HG02981 (cell line): ENCODE results near the gene PTGES3.
A peak's percentile ranks its signal among the peaks of the same experiment; 100 is the strongest.
"Not testable (repeated sequence)": the region's sequence is repeated elsewhere in the genome, so short reads cannot be mapped to it uniquely, and the experiment has no call there.

ENCODE experiments used
- ATAC-seq: cut with Tn5 transposase; IDR thresholded peaks from one replicate; pipeline ENCODE4 v1.9.1; 2021; ENCODE audit warnings: mild to moderate bottlenecking, moderate library complexity; ENCODE audit not compliant: unreplicated experiment

Gene PTGES3, protein sequence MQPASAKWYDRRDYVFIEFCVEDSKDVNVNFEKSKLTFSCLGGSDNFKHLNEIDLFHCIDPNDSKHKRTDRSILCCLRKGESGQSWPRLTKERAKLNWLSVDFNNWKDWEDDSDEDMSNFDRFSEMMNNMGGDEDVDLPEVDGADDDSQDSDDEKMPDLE

DNA sequence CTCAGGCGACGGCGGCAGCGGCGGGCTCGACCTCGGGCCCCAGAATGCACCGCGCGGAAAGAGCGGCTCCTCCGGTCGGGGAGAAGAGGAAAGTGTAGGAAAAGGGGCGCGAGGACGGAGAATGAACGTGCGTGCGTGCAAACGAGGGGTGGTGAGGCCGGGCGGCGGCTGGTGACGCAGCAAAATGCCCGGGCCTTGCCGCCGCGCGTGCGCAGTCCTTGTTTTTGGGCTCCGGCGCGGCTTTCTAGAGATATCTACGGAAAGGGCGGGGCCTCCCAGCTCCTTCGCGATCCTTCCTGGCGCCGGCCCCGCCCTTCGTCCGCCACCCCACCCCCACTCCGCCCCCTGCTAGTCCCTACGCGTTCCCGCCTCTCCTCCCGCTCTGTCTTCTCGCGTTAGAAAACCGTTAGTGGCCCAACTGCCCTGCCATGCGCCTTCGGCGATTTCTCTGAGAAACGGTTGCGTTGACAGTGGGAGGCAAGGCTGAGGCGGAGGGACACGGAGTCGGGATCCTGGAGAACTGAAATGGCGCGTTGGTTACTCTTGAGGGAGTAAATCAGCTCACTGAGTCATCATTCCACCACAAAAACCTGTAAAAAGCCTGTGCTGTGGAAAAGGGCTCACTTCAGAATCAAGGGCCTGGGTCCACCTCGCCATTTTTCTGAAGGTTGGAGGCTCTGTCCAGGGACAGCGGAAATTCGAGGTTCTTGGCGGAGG is at the start of gene PTGES3:
Gene PTGES3, minus strand, starts transcription at position 156 of the 717 bp plus-strand sequence. CDS start 285 bp downstream, outside the sequence.
- peak; percentile 62 for ATAC-seq

DNA sequence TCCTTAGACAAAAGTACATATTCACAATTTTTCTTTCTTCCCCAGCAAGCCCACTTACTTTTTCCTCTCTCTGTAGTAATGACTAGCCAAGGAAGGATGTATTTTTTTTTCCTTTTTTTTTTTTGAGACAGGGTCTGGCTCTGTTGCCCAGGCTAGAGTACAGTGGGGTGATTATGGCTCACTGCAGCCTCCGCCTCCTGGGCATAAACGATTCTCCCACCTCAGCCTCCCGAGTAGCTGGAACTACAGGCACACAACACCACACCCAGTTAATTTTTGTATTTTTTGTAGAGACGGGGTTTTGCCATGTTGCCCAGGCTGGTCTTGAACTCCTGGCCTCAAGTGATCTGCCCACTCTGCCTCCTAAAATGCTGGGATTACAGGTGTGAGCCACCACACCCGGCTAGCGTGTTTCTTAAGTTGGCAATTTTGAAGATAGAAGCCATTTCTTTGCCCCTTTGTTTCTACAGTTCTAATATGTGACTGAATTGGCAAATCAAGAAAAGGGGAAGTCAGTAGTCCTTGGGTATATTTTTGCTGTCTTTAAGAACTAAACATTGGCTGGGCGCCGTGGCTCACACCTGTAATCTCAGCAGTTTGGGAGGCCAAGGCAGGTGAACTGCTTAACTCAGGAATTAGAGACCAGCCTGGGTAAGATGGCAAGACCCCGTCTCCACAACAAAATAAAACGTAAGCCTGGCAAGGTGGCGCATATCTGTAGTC is 40.2 kb upstream of the PTGES3 start:
- ATAC-seq: no peak

DNA sequence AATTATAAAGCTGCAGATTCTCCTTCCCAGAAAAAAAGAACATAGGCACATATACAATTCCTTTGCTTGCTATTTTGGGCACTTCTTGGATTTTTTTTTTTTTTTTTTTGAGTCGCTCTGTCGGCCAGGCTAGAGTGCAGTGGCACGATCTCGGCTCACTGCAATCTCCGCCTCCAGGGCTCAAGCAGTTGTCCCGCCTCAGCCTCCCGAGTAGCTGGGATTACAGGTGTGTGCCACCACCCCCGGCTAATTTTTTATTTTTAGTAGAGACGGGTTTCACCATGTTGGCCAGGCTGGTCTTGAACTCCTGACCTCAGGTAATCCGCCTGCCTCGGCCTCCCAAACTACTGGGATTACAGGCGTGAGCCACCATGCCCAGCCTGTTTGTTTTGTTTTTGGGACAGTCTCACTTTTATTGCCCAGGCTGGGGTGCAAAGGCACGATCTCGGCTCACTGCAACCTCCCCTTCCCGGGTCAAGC is 38.2 kb upstream of the PTGES3 start:
- ATAC-seq: not testable (repeated sequence)

DNA sequence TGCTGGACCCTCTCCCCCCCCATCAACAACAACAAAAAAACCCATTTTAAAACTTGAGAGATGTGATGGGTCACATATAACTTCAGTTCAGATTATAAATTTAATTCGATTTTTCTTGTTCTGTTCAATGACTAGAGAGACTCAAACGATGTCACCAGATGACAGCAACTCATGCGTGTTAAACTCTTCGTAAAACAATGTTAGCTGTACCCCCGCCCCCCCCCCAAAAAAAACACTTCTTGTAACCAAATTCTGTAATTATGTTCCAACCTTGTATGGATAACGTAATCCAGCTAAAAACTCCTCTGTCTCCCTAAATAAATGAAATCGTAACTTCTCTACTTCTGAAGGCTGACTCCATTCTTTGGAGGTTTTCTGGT is 37.6 kb upstream of the PTGES3 start:
- no peak for ATAC-seq

DNA sequence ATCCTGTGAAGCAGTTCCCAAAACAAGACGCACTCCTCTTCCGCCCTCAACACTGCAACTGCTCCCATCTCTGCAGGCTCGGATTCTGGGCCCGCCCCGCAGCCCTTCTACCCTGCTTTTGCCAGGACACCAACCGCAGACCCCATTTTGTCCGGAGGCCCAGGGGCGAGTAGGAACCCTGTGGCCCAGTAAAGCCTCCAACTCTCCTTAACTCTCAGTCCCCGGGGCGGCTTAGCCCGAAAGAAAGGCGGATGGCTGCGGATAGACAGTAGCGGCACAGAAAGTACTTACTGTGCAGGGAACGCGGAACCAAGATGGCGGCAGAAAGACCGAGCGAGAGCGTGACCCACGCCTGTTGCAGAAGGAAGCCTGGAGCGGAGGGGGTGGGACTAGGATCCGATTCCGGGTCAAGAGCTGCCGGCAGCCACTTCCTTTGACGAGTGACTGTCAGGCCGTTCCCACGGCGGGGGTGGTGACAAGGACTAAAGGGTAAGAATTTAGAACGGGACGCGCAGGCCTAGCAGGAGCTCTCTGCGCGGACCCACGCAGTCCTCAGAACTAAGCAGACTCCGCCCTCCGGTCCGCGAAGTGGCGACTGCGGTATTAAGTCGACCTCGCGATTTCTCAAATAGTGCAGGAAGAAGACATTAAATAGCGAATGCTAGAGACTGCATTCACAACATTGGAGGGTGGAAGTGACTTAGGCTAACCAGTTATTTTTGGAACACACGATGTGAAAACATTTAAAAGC is 37.1 kb upstream of the PTGES3 start, which contains the start of gene NACA:
Gene NACA, minus strand, starts transcription at position 328 of the 751 bp plus-strand sequence. CDS start 778 bp downstream, outside the sequence.
- ATAC-seq: peak; percentile 96

DNA sequence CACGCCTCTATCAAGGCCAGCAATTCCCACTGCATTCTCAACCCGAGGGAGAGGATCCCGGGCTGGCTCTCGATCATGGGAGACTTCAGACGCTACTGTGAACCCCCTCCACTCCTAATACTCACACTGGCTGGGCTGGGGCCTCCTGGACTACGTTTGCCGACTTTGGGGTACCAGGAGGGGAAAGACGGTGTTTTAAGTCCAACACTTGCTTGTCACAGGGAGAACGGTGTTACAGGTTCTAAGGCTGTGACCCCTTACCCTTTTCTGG is 36.6 kb upstream of the PTGES3 start:
- no peak for ATAC-seq

DNA sequence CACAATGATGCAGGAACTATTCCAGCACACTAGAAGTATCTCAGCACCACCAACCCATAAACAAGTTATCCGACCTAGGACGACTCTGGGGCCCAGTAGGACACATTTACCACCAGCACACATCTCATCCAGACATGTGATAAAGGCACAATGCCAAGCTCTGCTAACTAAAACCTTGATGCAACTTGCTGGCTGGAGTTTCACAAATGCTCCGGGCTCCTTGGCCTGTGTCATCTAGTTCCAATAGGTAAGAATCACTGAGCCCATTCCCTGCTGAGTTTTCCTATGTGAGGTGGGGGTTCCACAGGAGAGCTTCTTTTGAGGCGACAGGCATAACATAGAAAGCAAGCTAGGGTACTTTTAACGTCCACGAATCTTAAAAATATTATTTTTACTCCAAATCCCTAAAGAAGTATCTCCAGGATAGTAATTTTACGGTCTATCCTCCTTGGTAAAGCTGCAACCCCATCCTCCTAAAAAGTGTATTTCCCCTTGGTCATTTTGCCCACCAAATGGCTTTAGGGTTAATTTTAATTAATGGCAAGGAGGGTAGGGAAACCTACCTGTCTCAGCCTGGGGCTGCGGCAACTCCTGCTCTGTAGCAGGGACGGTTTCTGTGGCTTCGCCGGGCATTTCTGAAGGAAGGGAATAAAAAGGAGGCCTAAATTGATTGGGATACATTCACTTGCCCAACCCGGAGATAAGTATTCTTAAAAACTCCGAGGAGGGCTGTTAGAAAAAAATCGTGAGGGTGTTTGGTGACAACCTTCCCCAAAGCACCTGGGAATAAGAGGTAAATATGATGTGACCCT is 36.0 kb upstream of the PTGES3 start:
- ATAC-seq: no peak

DNA sequence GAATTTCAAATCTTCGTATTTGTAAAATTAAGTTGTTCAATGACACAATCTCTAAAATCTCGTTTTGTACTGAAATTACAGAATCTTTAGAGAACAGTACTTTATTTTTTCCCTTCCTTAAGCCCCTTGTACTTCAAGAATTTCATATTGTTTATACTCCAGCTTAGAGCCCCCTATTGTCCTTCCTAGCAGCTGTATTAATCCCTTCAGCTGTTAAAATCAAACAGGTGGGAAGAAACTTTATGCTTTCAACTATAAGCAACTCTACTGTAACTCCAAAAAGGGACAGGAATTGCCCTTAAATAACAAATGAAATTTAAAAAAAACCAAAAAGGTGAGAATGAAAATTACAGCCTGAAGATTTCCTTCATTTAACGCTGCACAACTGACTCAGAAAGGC is 35.3 kb upstream of the PTGES3 start:
- no peak for ATAC-seq

DNA sequence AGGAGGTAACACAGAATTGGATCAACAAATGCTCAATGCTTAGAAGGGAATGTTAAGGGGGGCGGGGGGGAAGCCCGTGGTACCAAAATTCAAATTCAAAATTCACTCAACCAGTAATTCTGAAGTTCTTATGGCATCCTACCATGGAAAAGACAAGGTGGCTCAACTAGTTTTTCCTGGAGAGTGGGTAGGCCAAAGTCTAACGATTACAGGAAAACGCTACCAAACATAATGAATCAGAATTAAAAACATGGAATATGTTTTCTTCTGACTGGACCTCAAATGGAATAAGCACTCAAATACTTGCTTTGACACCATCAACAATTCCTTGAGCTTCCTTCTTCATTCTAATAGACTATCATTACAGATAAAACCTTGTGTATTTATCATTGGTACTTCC is 34.7 kb upstream of the PTGES3 start:
- no peak for ATAC-seq

DNA sequence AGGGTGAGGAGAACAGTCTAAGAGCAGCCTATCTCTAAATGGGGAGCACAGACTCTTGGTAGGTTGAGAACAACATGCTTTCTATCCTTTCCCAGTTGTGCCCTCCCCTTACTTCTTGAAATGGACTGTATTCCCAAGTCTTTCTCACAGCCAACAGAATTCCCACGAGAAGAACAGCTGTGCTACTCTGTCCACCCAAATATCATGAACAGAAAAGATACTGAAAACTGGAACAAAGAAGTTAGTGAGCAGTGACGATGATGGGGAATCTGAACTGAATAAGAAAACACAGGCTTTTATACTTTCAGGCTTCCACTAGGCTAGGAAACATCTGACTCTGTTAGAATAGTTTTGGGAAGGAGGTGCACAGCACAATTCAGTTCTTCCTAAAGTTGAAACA is 33.6 kb upstream of the PTGES3 start:
- no peak for ATAC-seq

DNA sequence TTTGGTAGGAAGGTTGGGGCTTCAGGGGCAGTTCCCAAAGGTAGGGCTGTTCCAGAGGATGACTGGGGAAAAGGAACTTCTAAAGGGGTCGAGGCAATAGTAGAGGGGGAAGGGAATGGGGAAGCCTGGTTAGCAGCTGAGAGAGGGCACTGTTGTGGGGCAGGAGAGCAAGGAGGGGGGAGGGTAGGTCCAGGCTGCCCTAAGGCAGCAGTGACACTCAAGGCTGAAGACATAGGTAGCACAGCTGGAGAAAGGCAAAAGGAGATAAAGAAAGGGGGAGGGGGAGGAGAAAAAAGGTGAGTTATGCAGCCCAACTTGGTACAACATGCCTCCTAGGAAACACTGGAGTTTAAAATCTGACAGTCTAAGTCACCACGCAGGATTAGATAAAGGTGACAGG is 33.1 kb upstream of the PTGES3 start:
- no peak for ATAC-seq

DNA sequence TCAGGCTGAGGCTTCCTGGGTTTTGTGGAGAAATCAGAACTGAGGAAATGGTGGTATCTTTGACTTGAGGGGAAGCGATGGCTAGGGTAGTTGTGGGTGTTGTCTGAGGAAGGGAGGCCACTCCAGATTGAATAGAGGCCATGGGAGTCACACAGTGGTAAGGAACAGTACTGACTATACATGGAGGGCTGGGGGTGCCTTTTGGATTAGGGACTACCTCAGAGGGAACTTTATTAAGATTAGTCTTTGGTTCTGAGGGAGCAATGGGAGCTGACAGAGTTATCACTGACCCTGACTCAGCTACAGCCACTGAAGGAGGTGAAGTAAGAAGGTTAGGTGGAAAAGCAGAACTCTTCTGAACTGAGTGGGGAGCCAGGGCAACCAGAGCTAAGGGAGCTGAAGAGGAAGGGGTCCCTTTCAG is 32.7 kb upstream of the PTGES3 start:
- no peak for ATAC-seq

DNA sequence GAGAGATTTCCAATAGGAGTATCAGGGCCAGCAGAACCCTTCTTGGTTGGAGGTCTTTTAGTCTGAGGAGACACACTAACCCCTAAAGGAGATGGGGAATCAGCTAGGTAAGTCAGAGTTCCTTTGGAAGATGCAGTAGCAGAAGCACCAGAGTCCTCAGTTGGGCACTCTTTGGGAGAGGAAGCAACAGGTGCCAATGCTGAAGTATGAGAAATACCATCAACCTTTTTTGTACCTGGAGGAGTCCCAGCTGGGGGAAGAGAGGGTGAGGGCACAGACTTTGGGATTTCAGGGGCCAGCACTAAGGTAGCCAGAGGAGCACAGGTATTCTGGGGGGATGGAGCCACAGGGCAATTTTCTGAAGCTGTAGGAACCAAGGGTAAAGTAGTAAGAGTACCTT is 31.0 kb upstream of the PTGES3 start:
- ATAC-seq: no peak

DNA sequence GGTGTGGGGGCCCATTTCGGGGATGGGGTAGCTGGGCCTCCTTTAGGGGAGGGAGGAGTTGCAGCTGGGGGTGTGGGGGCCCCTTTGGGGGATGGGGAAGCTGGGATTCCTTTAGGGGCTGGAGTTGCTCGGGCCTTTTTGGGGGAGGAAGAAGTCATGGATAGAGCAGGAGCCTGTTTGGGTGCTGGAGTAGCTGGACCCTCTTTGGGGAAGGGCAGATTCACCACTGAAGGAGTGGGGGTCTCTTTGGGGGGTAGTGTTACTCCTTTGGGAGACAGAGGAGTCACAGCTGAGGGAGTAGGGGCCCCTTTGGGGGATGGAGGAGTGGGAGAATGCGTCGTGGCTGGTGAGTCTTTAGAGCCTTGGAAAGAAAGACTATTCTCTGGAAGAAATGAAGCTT is 30.6 kb upstream of the PTGES3 start:
- no peak for ATAC-seq

DNA sequence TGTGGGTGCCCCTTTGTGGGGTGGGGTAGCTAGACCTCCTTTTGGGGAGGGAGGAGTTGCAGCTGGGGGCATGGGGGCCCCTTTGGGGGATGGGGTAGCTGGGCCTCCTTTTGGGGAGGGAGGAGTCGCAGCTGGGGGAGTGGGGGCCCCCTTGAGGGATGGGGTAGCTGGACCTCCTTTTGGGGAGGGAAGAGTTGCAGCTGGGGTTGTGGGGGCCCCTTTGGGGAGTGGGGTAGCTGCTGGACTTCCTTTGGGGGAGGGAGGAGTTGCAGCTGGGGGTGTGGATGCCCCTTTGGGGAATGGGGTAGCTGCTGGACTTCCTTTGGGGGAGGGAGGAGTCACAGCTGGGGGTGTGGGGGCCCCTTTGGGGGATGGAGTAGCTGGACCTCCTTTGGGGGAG is 30.1 kb upstream of the PTGES3 start:
- ATAC-seq: no peak

DNA sequence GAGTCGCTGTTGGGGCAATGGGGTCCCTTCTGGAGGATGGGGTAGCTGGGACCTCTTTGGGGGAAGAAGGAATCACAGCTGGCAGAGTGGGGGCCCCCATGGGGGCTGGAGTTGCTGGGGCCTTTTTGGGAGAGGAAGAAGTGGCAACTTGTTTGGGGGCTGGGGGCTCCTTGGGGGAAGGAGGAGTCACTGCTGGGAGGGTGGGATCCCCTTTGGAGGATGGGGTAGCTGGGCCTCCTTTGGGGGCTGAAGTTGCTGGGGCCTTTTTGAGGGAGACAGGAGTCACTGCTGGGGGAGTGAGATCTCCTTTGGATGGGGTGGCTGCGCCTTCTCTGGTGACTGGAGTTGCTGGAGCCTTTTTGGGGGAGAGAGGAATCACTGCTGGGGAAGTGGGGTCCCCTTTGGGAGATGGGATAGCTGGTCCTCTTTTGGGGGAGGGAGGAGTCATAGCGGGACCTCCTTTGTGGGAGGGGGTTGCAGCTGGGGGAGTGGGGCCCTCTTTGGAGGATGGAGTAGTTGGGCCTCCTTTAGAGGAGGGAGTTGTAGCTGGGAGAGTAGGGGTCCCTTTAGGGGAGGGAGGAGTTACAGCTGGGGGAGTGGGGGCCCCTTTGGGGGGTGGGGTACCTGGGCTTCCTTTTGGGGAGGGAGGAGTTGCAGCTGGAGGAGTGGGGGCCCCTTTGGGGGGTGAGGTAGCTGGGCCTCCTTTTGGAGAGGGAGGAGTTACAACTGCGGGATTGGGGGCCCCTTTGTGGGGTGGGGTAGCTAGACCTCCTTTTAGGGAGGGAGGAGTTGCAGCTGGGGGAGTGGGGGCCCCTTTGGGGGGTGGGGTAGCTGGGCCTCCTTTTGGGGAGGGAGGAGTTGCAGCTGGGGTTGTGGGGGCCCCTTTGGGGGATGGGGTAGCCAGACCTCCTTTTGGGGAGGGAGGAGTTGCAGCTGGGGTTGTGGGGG is 29.1 kb upstream of the PTGES3 start:
- ATAC-seq: no peak

DNA sequence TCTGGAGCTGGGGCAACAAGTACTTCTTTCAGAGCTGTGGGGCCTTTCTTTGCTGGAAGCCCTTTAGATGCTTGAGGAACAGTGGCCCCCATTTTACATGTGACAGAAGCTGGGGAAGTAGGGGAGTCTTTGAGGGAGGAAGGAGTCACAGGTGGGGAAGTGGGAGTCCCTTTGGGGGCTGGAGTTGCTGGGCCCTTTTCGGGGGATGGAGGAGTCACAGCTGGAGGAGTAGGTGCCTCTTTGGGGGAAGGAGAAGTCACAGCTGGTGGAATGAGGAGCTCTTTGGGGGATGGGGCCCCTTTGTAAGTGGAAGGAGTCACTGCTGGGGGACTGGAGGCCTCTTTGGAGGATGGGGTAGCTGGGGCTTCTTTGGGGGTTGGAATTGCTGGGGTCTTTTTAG is 28.4 kb upstream of the PTGES3 start:
- ATAC-seq: no peak

DNA sequence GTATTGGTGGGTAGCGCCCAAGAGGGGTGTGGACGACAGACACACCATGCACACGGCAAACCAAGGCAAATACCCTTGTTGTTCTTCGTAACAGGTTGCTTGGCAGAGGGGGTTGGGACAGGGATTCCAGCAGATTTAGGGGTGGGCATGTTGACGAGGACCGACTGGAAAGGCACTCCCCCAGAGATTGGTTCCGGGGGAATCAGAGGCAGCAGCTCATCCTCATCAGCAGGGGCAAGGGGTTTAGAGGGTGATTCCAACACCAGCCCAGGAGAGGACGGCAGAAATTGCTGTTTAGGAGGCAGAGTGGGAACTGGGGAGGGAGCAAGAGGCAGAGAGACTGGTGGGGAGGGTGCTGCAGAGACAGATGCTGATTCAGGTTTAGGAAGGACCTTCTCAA is 27.7 kb upstream of the PTGES3 start:
- ATAC-seq: no peak

DNA sequence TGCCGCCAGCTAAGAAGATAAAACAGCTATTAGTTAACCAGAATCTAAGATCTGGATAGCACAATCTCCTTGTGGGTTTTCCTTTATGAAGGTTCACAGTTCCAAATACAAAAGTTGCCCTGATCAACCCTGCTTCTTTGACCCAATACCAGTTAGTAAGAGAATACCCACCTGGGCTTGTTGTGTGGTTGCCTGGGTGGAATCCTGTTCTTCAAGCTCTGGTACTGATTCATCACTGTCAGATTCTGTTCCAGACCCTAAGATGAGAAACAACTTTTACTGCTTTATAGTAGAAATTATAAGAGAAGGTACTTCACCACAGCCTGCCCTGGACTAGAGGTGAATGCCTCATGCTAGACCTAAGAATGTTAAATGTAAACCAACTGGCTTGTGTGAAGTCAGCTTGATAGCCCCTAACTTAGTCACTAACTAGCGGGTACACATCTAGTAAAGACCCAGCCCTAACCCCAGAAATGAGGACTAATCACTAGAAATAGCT is 26.4 kb upstream of the PTGES3 start:
- ATAC-seq: no peak
